HL-60 (cell line): Measurements from ENCODE around the gene SVIL.

Experiments
- DNase-seq, 2 experiments: peaks; one replicate each; pipeline ENCODE4 v3.0.0-alpha.2; 2010 to 2020; ENCODE audit warnings: low read depth in 1 of 2, low spot score in 1 of 2
- H3K27ac ChIP-seq: fragments of 250-450 bp; sonication (Bioruptor Pico); replicated peaks from 2 replicates; pipeline ENCODE4 v1.5.1; 2020; ENCODE audit warnings: mild to moderate bottlenecking, moderate library complexity
- H3K27me3 ChIP-seq: fragments of 250-450 bp; sonication (Bioruptor Pico); 2 replicates; pipeline ENCODE4 v1.5.1; 2021; ENCODE audit warnings: mild to moderate bottlenecking, moderate library complexity; ENCODE audit not compliant: insufficient read depth, poor library complexity, severe bottlenecking
- H3K4me3 ChIP-seq: replicated peaks from 2 replicates; pipeline ENCODE4 v1.5.1; 2011; ENCODE audit warnings: mild to moderate bottlenecking, control low read depth, low read length; ENCODE audit not compliant: insufficient read depth
- CTCF ChIP-seq: IDR thresholded peaks from one replicate; pipeline ENCODE4 v1.5.1; 2011; ENCODE audit warnings: low read length, control low read depth, inconsistent platforms; ENCODE audit not compliant: insufficient read depth
- GABPA ChIP-seq: IDR thresholded peaks from 2 replicates; pipeline ENCODE4 v1.6.1; 2012; ENCODE audit warnings: low read depth
- POLR2AphosphoS5 ChIP-seq: IDR thresholded peaks from 2 replicates; pipeline ENCODE4 v1.6.1; 2012; ENCODE audit warnings: low read depth
- REST ChIP-seq: IDR thresholded peaks from 2 replicates; pipeline ENCODE4 v1.6.1; 2012; ENCODE audit warnings: low read depth; ENCODE audit not compliant: insufficient replicate concordance
- SPI1 ChIP-seq: IDR thresholded peaks from 2 replicates; pipeline ENCODE4 v1.6.1; 2012; ENCODE audit warnings: low read depth, mild to moderate bottlenecking, borderline replicate concordance

SVIL gene

GRCh38 chr10:29613196-29613595 lies 21.6 kb downstream of the SVIL start:
- Histone ChIP-seq H3K4me3 (no peak overlapping the region), H3K27ac (no peak overlapping the region)
- TF ChIP-seq SPI1 (no peak), GABPA (no peak), CTCF (no peak), POLR2AphosphoS5 (no peak), REST (no peak)

GRCh38 chr10:29612657-29613056 lies 22.1 kb downstream of the SVIL start:
- H3K4me3 ChIP-seq: no peak overlapping the region
- DNase-seq: no peak
- TF ChIP-seq REST (no peak), POLR2AphosphoS5 (no peak), SPI1 (no peak), GABPA (no peak), CTCF (no peak)
- H3K27ac ChIP-seq: no peak overlapping the region
- no peaks in the 10 kb centered on the region for H3K27me3 ChIP-seq

More at GRCh38 chr10:29613196-29613595, 21.6 kb downstream of the SVIL start:
- DNase-seq: no peak
- no peaks in the 10 kb centered on the region for H3K27me3 ChIP-seq

- H3K4me3 ChIP-seq: no peak overlapping the region
- TF ChIP-seq CTCF: no peak
- no peak for TF ChIP-seq SPI1
- no peak for TF ChIP-seq GABPA
- TF ChIP-seq POLR2AphosphoS5: no peak
- TF ChIP-seq REST: no peak
- H3K27me3 ChIP-seq: no peaks in the 10 kb centered on the region
- no peak for DNase-seq
- H3K27ac ChIP-seq: no peak overlapping the region
Measured at GRCh38 chr10:29611781-29612381, 22.9 kb downstream of the SVIL start.
